Measurements from ENCODE around the gene PPP2R3C. TPM values are rescaled to one million over a fixed set of nuclear protein-coding genes. Genes with fewer than 3 reads are reported as not detected.
A peak's percentile ranks its signal among the peaks of the same experiment; 100 is the strongest.

Gene PPP2R3C
- total RNA-seq, 2 experiments from 2014 or later: 34.9 to 37.6 TPM

GRCh38 chr14:35163384-35163783, 41.6 kb upstream of the PPP2R3C start:
- Mint-ChIP-seq H3K36me3 (ENCODE audit: low read depth) (peaks cover 77% of the 10 kb centered on the region), H3K9me3 (no peaks in the 10 kb centered on the region), H3K27ac (no peak overlapping the region), H3K27me3 (no peaks in the 10 kb centered on the region), H3K4me1 (ENCODE audit: low read depth) (peaks cover 31% of the 10 kb centered on the region), H3K4me3 (no peak overlapping the region)
- ChIA-PET POLR2A (no interaction called here), CTCF (no interaction called here)
- TF ChIP-seq, protein P1, sequence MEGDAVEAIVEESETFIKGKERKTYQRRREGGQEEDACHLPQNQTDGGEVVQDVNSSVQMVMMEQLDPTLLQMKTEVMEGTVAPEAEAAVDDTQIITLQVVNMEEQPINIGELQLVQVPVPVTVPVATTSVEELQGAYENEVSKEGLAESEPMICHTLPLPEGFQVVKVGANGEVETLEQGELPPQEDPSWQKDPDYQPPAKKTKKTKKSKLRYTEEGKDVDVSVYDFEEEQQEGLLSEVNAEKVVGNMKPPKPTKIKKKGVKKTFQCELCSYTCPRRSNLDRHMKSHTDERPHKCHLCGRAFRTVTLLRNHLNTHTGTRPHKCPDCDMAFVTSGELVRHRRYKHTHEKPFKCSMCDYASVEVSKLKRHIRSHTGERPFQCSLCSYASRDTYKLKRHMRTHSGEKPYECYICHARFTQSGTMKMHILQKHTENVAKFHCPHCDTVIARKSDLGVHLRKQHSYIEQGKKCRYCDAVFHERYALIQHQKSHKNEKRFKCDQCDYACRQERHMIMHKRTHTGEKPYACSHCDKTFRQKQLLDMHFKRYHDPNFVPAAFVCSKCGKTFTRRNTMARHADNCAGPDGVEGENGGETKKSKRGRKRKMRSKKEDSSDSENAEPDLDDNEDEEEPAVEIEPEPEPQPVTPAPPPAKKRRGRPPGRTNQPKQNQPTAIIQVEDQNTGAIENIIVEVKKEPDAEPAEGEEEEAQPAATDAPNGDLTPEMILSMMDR (IDR thresholded peaks at IDR 0.05): no peak
- Histone ChIP-seq H3K36me3 (ENCODE audit: insufficient read depth, low read length) (peaks cover 26% of the 10 kb centered on the region), H3K9me3 (ENCODE audit: control insufficient read depth in 1 of 2, insufficient read depth in 1 of 2, low read length in 2 of 2) (no peaks in the 10 kb centered on the region), H3K4me3 (ENCODE audit: low read length) (no peak overlapping the region), H3K27me3 (ENCODE audit: control insufficient read depth in 1 of 2, insufficient read depth in 2 of 2, low read length in 2 of 2) (no peaks in the 10 kb centered on the region), H3K27ac (ENCODE audit: low read depth in 1 of 2, low read length in 2 of 2) (no peak overlapping the region), H3K4me1 (ENCODE audit: insufficient read depth, low read length) (peaks cover 3% of the 10 kb centered on the region)
- intact Hi-C loops (cut with DNase I, micrococcal nuclease): loop anchor here in 1 of 2 experiments (5.0 kb wide), 1 partner anchor 39 kb away; no protein-coding TSS in a partner anchor
- DNase-seq: no peak
- no peak for ATAC-seq (ENCODE audit: poor library complexity)

DNA sequence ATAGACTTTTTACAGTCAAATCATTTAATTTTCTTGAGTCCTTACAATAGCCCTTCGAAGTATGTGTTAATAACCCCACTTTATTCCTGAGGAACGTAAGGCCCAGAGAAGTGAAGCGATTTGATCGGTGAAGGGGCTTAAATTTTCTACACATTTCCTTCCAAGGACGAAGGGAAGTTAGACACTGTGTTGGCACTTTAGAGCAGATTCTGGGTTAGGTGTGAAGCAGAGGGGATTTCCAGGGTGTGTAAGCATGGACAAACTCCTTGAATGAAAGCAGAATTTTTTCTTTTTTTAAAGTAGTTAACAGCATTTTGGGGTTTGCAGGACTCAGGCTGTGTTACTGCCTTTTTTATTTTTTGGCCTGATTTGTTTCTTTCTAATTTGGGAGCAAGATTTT, 39.4 kb upstream of the PPP2R3C start:
- ChIA-PET CTCF (no interaction called here), POLR2A (interaction anchor here (1.3 kb wide), 1 partner anchor 125 kb away, joined by 4 read pairs; no protein-coding TSS in a partner anchor)
- peaks cover 3% of the 10 kb centered on the region for H3K4me1 ChIP-seq (ENCODE audit: insufficient read depth, low read length)
- Mint-ChIP-seq H3K4me3 (no peak overlapping the region), H3K4me1 (ENCODE audit: low read depth) (peaks cover 40% of the 10 kb centered on the region), H3K27me3 (no peaks in the 10 kb centered on the region), H3K36me3 (ENCODE audit: low read depth) (peaks cover 63% of the 10 kb centered on the region), H3K27ac (no peak overlapping the region), H3K9me3 (no peaks in the 10 kb centered on the region)
- H3K36me3 ChIP-seq (ENCODE audit: insufficient read depth, low read length): peaks cover 18% of the 10 kb centered on the region
- no peaks in the 10 kb centered on the region for H3K27me3 ChIP-seq (ENCODE audit: control insufficient read depth in 1 of 2, insufficient read depth in 2 of 2, low read length in 2 of 2)
- H3K9me3 ChIP-seq (ENCODE audit: control insufficient read depth in 1 of 2, insufficient read depth in 1 of 2, low read length in 2 of 2): no peaks in the 10 kb centered on the region
- peak in 4 of 14 experiments; percentile 8 to 73 (median 62) for DNase-seq
- TF ChIP-seq, protein P1 (IDR thresholded peaks at IDR 0.05): no peak
- no peak overlapping the region for H3K4me3 ChIP-seq (ENCODE audit: low read length)
- intact Hi-C loops (cut with DNase I, micrococcal nuclease): loop anchor here in 1 of 2 experiments (5.0 kb wide), 1 partner anchor 41 kb away; no protein-coding TSS in a partner anchor
- ATAC-seq (ENCODE audit: poor library complexity): peak; percentile 34
- H3K27ac ChIP-seq (ENCODE audit: low read depth in 1 of 2, low read length in 2 of 2): no peak overlapping the region

DNA sequence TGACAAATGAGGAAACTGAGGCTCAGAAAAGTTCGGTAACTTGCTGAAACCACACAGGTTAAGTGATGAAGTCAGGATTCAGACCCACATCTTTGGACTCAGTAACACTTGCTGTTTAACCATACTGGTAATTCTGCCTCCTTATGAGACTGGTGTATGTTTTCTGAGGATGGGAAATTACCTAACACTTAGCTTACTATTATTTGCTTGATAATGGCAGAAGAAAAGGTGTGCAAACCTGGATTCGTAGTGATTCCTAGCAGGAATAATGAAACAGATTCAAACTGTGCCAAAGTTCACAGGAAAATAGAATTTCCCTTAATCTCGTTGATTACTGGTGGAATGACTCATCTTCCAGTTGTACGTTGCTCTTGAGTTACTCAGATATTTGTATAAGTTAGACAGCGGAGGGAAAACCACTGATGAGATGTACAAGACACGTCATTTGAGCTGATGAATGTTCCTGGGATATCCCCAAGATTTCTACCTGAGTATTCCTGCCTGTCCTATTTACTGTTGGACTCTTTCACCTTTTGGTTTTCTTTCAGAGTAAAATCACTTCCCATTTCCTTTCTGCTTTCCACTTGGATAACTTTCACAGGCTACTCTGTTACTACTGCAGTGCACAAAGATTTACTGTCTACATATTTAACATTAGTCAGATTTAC, 38.1 kb upstream of the PPP2R3C start:
- Mint-ChIP-seq H3K4me3 (no peak overlapping the region), H3K27ac (peak overlapping the region; percentile 20), H3K27me3 (no peaks in the 10 kb centered on the region), H3K4me1 (ENCODE audit: low read depth) (peaks cover 52% of the 10 kb centered on the region), H3K36me3 (ENCODE audit: low read depth) (peaks cover 56% of the 10 kb centered on the region), H3K9me3 (no peaks in the 10 kb centered on the region)
- TF ChIP-seq, protein P1 (IDR thresholded peaks at IDR 0.05): no peak
- ATAC-seq (ENCODE audit: poor library complexity) (no peak), DNase-seq (peak in 2 of 14 experiments; percentile 33 to 45)
- Histone ChIP-seq H3K27ac (ENCODE audit: low read depth in 1 of 2, low read length in 2 of 2) (peak overlapping the region in 1 of 2 donors; percentile 5), H3K4me1 (ENCODE audit: insufficient read depth, low read length) (peaks cover 8% of the 10 kb centered on the region), H3K36me3 (ENCODE audit: insufficient read depth, low read length) (peaks cover 15% of the 10 kb centered on the region), H3K27me3 (ENCODE audit: control insufficient read depth in 1 of 2, insufficient read depth in 2 of 2, low read length in 2 of 2) (no peaks in the 10 kb centered on the region), H3K4me3 (ENCODE audit: low read length) (no peak overlapping the region), H3K9me3 (ENCODE audit: control insufficient read depth in 1 of 2, insufficient read depth in 1 of 2, low read length in 2 of 2) (no peaks in the 10 kb centered on the region)
- intact Hi-C loops (cut with DNase I, micrococcal nuclease): loop anchor here in 1 of 2 experiments (5.0 kb wide), 1 partner anchor 42 kb away; no protein-coding TSS in a partner anchor
- ChIA-PET POLR2A (interaction anchor here (0.8 kb wide), 1 partner anchor 177 kb away, joined by 3 read pairs; the partner anchor contains the start of gene SRP54), CTCF (no interaction called here)

Data from CD4-positive, alpha-beta T cell (primary cell).